ENCODE results near the gene RREB1. TPM values are rescaled to one million over a fixed set of nuclear protein-coding genes. Genes with fewer than 3 reads are reported as not detected.

The RREB1 gene, protein sequence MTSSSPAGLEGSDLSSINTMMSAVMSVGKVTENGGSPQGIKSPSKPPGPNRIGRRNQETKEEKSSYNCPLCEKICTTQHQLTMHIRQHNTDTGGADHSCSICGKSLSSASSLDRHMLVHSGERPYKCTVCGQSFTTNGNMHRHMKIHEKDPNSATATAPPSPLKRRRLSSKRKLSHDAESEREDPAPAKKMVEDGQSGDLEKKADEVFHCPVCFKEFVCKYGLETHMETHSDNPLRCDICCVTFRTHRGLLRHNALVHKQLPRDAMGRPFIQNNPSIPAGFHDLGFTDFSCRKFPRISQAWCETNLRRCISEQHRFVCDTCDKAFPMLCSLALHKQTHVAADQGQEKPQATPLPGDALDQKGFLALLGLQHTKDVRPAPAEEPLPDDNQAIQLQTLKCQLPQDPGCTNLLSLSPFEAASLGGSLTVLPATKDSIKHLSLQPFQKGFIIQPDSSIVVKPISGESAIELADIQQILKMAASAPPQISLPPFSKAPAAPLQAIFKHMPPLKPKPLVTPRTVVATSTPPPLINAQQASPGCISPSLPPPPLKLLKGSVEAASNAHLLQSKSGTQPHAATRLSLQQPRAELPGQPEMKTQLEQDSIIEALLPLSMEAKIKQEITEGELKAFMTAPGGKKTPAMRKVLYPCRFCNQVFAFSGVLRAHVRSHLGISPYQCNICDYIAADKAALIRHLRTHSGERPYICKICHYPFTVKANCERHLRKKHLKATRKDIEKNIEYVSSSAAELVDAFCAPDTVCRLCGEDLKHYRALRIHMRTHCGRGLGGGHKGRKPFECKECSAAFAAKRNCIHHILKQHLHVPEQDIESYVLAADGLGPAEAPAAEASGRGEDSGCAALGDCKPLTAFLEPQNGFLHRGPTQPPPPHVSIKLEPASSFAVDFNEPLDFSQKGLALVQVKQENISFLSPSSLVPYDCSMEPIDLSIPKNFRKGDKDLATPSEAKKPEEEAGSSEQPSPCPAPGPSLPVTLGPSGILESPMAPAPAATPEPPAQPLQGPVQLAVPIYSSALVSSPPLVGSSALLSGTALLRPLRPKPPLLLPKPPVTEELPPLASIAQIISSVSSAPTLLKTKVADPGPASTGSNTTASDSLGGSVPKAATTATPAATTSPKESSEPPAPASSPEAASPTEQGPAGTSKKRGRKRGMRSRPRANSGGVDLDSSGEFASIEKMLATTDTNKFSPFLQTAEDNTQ (N-terminal part only)
- polyA plus RNA-seq (not detected in 2 replicates), polyA minus RNA-seq (0.24 and 0.35 TPM in 2 replicates)

- Histone ChIP-seq H2AFZ (ENCODE audit: low read depth, low read length) (no peak within 1 kb of the TSS), H3K27me3 (ENCODE audit: insufficient read depth, low read depth, low read length) (peaks cover 71% of the 10 kb centered on the region), H3K9me3 (ENCODE audit: low read length) (no peaks in the 10 kb centered on the region), H4K20me1 (ENCODE audit: insufficient read depth) (no peaks in the 10 kb centered on the region), H3K36me3 (ENCODE audit: insufficient read depth, low read length) (no peaks in the 10 kb centered on the region), H3F3A (ENCODE audit: insufficient read depth, low read length, poor library complexity, severe bottlenecking) (no peaks in the 10 kb centered on the region), H3K79me2 (replicated peaks; ENCODE audit: insufficient read depth, low read length) (no peaks in the 10 kb centered on the region), H3K9me2 (ENCODE audit: insufficient read depth, low read length) (no peaks in the 10 kb centered on the region), H3K27ac (ENCODE audit: low read length) (no peak within 1 kb of the TSS), H3K4me2 (ENCODE audit: low read length) (peak within 1 kb of the TSS; percentile 94), H3K4me3 (ENCODE audit: low read length) (peak within 1 kb of the TSS; percentile 87), H3K9ac (ENCODE audit: low read length) (no peak within 1 kb of the TSS)
- TF ChIP-seq RAD21 (conservative IDR thresholded peaks at IDR 0.05), result no peak
- TF ChIP-seq EP300 (conservative IDR thresholded peaks at IDR 0.05; ENCODE audit: poor library complexity, severe bottlenecking), result no peak
- TF ChIP-seq POLR2AphosphoS5 (IDR thresholded peaks at IDR 0.05), result no peak
- TF ChIP-seq EZH2 (IDR thresholded peaks at IDR 0.05; ENCODE audit: borderline replicate concordance, insufficient read depth, low read length, poor library complexity, severe bottlenecking), result no peak
- TF ChIP-seq, protein P1, sequence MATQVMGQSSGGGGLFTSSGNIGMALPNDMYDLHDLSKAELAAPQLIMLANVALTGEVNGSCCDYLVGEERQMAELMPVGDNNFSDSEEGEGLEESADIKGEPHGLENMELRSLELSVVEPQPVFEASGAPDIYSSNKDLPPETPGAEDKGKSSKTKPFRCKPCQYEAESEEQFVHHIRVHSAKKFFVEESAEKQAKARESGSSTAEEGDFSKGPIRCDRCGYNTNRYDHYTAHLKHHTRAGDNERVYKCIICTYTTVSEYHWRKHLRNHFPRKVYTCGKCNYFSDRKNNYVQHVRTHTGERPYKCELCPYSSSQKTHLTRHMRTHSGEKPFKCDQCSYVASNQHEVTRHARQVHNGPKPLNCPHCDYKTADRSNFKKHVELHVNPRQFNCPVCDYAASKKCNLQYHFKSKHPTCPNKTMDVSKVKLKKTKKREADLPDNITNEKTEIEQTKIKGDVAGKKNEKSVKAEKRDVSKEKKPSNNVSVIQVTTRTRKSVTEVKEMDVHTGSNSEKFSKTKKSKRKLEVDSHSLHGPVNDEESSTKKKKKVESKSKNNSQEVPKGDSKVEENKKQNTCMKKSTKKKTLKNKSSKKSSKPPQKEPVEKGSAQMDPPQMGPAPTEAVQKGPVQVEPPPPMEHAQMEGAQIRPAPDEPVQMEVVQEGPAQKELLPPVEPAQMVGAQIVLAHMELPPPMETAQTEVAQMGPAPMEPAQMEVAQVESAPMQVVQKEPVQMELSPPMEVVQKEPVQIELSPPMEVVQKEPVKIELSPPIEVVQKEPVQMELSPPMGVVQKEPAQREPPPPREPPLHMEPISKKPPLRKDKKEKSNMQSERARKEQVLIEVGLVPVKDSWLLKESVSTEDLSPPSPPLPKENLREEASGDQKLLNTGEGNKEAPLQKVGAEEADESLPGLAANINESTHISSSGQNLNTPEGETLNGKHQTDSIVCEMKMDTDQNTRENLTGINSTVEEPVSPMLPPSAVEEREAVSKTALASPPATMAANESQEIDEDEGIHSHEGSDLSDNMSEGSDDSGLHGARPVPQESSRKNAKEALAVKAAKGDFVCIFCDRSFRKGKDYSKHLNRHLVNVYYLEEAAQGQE (IDR thresholded peaks at IDR 0.05; ENCODE audit: borderline replicate concordance), result no peak
- no peak for TF ChIP-seq MXI1 (conservative IDR thresholded peaks at IDR 0.05; ENCODE audit: poor library complexity, severe bottlenecking)
- TF ChIP-seq, protein P2, sequence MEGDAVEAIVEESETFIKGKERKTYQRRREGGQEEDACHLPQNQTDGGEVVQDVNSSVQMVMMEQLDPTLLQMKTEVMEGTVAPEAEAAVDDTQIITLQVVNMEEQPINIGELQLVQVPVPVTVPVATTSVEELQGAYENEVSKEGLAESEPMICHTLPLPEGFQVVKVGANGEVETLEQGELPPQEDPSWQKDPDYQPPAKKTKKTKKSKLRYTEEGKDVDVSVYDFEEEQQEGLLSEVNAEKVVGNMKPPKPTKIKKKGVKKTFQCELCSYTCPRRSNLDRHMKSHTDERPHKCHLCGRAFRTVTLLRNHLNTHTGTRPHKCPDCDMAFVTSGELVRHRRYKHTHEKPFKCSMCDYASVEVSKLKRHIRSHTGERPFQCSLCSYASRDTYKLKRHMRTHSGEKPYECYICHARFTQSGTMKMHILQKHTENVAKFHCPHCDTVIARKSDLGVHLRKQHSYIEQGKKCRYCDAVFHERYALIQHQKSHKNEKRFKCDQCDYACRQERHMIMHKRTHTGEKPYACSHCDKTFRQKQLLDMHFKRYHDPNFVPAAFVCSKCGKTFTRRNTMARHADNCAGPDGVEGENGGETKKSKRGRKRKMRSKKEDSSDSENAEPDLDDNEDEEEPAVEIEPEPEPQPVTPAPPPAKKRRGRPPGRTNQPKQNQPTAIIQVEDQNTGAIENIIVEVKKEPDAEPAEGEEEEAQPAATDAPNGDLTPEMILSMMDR (IDR thresholded peaks at IDR 0.05; ENCODE audit: poor library complexity, severe bottlenecking), result no peak
- no peak for TF ChIP-seq SMC3 (conservative IDR thresholded peaks at IDR 0.05; ENCODE audit: poor library complexity)
- TF ChIP-seq TAF1 (IDR thresholded peaks at IDR 0.05; ENCODE audit: low read depth), result no peak
Observed at GRCh38 chr6:7107578-7108195, at the start of gene RREB1. RREB1 (plus strand) TSS chr6:7107961; CDS start chr6:7181912, 73,951 bp downstream.
